Right renal pelvis (tissue), 4 donors: ENCODE data around the gene EIF4G3. TPM values are rescaled to one million over a fixed set of nuclear protein-coding genes. Genes with fewer than 3 reads are reported as not detected.
"Not testable (repeated sequence)": the region's sequence is repeated elsewhere in the genome, so short reads cannot be mapped to it uniquely, and the experiment has no call there.

ENCODE experiments used
- DNase-seq, 4 donors: peaks; one replicate each; pipeline ENCODE4 v3.0.0-alpha.2; 2013; ENCODE audit warnings: low read depth in 4 of 4, low spot score in 3 of 4, missing footprints in 1 of 4
- polyA plus RNA-seq, 4 donors: library from polyadenylated mRNA; unstranded; fragments of 120-200 nt; gene quantifications; one replicate each; pipeline ENCODE4 v1.2.1, GENCODE V29; 2013; ENCODE audit not compliant: insufficient read length in 4 of 4

Gene EIF4G3
- polyA plus RNA-seq, 4 donors, result 64.4 to 76.1 (median 72.2) TPM

DNA sequence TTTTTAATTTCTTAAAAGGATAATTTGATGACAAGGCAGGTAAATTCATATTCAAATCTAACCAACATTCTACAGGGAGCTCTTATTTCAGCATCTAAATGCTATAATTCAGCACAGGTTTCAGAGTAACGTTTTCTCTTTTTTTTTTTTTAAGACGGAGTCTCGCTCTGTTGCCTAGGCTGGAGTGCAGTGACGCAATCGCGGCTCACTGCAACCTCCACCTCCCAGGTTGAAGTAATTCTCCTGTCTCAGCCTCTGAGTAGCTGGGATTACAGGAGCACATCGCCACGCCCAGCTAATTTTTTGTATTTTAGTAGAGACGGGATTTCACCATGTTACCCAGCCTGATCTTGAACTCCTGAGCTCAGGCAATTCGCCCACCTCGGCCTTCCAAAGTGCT, 66.5 kb downstream of the EIF4G3 start:
- DNase-seq, result no peak

DNA sequence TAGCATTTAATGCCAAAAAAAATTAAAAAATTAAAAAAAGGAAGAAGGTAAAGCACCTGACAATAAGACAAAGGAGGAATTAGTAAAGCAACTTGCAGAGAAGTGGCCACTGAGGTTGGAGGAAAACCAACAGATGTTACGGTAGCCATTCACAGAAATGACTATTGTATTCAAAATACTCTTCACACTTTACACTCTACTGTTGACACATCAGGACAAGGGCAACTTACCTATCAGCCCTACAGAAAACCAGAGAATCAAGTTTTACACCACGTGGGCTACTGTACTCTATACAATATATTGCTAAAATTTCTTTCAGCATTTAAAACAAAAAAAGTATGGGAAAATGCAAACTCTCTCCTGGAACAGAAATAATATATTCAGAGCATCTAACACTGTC, 70.0 kb downstream of the EIF4G3 start:
- DNase-seq, result no peak

DNA sequence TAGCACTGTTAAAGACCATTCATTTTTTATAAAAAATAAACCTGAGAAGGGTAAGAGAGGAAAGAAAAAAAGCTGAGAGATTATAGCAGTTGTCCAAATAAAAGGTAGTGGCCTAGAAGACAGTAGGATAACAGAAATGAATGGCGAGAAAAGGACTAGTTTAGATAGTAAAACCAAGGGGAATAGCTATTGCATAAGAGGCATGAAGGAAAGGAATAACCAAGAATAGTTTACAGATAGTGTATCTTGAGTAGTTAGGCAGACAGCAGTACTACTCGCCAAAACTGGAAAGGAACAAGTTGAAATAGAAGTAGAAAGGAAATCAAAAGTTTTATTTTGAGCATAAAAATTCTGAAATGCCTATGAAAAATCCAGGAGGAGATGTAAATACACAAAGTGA, 70.5 kb downstream of the EIF4G3 start:
- DNase-seq, result no peak

DNA sequence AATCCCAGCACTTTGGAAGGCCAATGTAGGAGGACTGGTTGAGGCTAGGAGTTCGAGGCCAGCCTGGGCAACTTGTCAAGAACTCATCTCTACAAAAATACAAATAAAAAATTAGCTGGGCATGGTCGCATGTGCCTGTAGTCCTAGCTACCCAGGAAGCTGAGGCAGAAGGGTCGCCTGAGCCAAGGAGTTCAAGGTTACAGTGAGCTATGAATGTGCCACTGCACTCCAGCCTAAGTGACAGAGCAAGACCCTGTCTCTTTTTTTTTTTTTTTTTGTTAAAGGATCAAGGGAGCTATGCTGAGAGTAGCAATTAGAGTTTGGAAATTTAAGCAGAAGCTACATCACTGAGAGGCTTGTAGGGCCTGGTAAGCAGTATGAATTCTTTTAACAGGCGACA, 70.9 kb downstream of the EIF4G3 start:
- DNase-seq, result no peak

DNA sequence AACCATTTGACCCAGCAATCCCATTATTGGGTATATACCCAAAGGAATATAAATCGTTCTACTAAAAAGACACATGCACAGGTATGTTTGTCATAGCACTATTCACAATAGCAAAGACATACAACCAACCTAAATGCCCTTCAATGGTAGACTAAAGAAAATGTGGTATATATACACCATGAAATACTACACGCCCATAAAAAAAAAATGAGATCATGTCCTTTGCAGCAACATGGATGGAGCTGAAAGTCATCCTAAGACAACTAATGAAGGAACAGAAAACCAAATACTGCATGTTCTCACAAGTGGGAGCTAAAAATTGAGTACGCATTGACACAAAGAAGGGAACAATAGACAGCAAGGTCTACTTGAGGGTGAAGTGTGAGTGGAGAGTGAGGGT, 72.0 kb downstream of the EIF4G3 start:
- no peak for DNase-seq

DNA sequence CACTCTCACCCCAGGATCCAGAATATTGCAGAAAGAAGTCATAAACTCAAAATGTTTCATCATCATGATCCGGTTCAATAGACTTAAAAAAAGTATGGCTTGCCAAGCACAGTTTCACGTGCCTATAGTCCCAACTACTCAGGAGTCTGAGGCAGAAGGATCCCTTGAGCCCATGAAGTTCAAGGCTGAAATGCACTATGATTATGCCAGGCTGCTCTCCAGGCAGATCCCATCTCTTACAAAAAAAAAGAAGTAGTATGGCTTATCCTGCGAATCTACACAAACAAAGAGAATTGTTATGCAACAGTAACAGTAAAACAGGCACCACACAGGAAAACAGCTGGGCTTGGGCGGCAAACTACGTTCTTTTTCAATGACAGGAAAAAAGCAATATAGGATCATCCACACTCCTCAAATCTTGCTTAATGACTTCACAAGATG, 76.2 kb downstream of the EIF4G3 start:
- no peak for DNase-seq

DNA sequence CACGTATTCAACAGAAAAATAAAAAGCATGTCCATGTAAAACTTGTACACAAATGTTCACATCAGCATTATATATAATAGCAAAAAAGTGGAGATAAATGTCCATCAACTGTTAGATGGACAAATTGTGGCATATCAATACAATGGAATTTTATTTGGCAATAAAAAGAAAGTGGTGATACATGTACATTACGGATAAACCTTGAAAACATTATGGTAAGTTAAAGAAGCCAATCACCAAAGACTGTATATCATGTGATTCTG, 76.9 kb downstream of the EIF4G3 start:
- DNase-seq, result no peak

DNA sequence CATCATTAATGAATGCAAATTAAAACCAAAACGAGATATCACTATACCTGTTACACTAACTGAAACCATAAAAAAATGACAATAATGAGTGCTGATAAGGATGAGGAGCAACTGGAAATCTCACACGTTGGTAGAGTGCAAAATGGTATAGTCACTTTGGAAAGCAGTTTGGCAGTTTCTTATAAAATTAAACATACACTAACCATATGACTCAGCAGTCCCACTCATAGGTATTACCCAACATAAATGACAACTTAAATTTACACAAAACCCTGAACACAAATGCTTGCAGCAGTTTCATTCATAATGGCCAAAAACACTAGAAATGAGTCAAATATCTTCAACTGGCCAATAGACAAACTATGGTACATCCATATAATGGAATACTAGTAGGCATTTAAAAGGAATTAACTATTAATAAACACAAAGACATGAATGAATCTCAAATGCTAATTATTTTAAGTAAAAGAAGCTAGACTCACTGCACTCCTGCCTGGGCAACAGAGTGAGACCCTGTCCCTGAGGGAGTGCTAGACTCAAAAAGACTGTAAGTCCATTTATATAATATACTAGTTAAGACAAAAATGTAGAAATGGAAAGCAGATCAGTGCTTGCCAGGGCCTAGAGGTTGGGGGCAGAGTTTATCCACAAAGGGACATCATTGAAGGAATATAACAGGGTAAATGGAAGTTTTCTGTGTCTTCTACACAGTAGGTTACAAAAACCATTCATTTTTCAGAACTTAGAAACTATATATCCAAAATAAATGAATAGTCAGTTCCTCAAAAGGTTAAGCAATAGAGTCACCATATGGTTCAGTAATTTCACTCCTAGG, 77.4 kb downstream of the EIF4G3 start:
- DNase-seq, result no peak

DNA sequence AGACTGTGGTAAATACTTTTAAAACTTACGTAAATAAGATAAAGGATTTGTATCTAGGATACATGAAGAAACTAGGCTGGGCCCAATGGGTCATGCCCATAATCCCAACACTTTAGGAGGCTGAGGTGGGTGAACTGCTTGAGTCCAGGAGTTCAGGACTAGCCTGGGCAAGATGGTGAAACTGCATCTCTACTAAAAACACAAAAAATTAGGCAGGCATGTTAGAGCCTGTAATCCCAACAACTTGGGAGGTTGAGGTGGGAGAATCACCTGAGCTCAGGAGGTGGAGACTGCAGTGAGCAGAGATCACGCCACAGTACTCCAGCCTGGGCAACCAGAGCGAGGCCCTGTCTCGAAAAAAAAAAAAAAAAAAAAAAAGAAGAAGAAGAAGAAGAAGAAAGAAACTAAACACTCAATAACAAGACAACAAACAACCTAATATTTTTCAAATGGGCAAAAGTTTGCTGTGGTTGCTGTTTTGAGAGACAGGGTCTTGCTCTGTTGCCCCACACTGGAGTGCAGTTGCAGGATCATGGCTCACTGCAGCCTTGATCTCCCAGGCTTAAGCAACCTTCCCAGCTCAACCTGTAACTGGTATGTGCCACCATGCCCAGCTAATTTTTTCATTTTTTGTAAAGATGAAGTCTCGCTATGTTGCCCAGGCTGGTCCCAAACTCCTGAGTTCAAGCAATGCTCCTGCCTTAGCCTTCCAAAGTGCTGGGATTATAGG, 78.3 kb downstream of the EIF4G3 start:
- DNase-seq, result no peak

DNA sequence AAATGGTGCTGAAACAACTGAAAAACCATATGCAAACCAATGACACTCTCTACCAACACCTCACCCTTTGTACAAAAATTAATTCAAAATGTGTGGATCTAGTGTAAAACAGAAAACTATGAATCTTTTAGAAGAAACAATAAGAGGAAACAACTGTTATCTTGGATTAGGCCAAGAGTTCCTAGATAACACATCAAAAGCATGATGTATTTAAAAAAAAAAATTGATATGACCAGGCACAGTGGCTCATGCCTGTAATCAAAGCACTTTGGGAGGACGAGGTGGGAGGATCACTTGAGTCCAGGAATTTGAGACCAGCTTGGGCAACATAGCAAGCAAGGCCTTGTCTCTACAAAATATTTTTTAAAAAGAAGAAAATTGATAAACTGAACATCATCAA, 79.0 kb downstream of the EIF4G3 start:
- DNase-seq, result no peak

DNA sequence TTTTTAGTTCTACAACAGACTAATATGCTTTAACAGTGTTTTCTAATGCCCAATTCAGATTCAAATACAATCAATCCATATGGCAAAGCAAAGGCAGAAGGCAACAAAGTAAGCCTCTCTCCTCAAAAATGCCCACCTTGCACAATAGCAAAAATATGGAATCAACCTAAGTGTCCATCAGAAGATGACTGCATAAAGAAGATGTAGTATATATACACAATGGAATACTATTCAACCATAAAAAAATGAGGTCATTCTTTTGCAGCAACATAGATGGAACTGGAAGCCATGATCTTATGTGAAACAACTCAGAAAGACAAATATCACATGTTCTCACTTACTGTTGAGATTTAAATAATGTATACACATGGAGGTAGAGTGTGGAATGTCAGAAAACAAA, 80.7 kb downstream of the EIF4G3 start:
- no peak for DNase-seq

DNA sequence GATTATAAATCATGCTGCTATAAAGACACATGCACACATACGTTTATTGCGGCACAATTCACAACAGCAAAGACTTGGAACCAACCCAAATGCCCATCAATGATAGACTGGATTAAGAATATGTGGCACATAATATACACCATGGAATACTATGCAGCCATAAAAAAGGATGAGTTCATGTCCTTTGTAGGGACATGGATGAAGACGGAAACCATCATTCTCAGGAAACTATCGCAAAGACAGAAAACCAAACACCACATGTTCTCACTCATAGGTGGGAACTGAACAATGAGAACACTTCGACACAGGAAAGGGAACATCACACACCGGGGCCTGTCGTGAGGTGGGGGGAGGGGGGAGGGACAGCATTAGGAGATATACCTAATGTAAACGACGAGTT, 82.4 kb downstream of the EIF4G3 start:
- DNase-seq, result not testable (repeated sequence)

DNA sequence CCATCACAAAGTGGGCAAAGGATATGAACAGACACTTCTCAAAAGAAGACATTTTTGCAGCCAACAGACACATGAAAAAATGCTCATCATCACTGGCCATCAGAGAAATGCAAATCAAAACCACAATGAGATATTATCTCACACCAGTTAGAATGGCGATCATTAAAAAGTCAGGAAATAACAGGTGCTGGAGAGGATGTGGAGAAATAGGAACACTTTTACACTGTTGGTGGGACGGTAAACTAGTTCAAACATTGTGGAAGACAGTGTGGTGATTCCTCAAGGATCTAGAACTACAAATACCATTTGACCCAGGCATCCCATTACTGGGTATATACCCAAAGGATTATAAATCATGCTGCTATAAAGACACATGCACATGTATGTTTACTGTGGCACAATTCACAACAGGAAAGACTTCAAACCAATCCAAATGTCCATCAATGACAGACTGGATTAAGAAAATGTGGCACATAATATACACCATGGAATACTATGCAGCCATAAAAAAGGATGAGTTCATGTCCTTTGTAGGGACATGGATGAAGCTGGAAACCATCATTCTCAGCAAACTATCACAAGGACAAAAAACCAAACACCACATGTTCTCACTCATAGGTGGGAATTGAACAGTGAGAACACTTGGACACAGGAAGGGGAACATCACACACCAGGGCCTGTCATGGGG, 83.3 kb downstream of the EIF4G3 start:
- not testable (repeated sequence) for DNase-seq

DNA sequence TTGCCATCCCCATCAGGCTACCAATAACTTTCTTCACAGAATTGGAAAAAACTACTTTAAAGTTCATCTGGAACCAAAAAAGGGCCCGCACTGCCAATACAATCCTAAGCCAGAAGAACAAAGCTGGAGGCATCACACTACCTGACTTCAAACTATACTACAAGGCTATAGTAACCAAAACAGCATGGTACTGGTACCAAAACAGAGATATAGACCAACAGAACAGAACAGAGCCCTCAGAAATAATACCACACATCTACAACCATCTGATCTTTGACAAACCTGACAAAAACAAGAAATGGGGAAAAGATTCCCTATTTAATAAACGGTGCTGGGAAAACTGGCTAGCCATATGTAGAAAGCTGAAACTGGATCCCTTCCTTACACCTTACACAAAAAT, 84.2 kb downstream of the EIF4G3 start:
- not testable (repeated sequence) for DNase-seq

DNA sequence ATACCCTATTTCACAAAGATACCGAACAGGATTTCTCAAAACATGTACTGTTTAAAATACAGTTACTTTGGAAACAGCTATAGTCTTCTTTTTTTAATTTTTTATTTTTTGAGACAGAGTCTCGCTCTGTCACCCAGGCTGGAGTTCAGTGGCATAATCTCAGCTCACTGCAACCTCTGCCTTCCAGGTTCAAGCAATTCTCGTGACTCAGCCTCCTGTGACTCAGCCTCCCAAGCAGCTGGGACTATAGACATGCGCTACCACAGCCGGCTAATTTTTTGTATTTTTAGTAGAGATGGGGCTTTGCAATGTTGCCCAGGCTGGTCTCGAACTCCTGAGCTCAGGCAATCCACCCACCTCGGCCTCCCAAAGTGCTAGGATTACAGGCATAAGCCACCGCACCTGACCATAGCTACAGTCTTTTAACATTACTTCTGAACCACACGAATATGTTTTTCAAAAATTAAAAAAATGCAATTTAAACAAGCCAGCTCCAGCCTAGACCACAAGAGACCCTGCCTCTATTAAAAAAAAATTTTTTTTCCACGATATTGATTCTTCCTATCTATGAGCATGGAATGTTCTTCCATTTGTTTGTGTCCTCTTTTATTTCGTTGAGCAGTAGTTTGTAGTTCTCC, 85.5 kb downstream of the EIF4G3 start:
- not testable (repeated sequence) for DNase-seq

DNA sequence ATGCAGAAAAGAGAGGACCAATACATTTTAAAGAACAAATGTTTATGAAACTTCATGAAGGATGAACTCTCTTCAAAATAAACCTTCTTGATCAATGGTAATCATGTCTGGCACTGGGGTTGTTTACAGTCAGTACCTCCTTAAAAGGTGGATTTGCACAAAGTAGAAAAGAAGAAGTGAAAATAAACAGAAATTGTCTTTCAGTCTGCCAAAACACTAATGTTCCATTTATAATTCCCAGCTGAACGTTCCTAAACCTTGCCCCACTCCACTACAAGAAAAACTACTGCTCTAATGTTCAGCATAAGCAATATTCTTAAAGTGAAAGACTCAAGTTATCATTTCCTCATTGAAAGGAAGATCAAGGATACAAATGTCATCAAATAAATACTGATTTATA, 86.2 kb downstream of the EIF4G3 start:
- DNase-seq, result no peak

DNA sequence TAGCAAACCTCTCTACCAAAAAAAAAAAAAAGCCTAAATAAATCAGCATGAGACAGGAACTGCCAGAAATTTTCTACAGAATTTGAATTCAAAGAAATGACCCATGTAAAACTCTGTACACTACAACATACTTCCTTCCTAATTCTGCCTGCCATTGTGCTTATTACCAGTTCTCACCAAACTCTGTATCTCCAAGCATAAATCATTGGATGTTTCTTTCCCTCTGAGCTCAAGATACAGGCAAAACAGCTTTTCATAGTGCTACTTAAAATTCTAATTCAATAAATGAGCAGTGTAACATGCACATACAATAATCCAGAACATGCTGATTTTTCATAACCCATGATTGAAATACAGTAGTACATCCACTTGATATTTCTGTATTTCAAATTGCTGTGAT, 87.0 kb downstream of the EIF4G3 start:
- no peak for DNase-seq

DNA sequence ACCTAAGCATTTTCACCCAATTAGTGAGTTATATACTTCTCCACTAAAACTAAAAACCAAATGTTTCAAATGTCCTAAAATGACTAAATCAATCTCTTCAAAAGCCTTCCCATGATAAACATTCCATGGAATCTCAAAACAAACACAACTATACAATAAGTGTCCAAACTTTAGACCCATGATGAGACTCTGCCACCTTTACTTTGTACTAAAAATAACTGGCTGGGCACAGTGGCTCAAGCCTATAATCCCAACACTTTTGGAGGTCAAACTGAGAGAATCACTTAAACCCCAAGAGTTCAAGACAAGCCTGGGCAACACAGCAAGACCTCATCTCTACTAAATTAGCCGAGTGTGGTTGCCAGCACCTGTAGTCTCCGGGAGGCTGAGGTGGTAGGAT, 87.4 kb downstream of the EIF4G3 start:
- DNase-seq, result no peak

DNA sequence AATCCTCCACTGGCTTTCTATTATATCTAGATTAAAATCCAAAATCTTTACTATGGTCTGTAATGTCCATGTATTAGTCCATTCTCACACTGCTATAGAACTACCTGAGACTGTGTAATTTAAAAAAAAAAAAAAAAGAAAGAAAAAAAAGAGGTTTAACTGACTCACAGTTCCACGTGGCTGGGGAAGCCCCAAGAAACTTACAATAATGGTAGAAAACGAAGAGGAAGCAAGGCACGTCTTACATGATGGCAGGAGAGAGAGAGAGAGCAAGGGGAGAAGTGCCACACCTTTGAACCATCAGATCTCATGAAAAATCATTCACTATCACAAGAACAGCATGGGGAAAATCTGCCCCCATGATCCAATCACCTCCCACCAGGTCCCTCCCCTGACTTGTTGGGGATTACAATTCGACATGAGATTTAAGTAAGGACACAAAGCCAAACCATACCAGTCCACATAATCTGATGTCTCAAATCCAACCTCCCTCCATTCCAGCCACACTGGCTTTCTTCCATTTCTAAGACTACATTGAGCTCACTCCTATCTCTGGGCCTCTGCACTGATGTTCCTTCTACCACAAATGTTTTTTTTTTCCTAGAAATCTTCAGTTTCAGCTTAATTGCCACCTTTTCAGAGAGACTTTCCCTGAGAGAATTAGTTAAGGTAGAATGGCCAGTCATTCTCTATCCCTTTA, 92.4 kb downstream of the EIF4G3 start:
- no peak for DNase-seq

DNA sequence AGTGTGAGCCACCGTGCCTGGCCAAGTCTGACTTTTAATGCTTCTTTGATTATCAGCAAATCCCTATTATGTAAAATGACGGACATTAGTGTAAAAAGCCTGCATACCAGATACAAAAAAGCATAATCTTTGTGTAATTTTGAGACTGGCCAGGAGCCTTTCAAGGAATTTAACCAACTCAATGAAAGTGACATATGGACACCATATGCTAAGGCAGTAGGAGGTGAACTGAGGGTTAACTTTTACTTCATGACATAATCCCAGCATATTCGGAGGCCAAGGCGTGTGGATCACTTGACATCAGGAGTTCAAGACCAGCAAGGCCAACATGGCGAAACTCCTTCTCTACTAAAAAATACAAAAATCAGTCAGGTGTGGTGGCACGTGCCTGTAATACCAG, 94.6 kb downstream of the EIF4G3 start:
- no peak for DNase-seq

DNA sequence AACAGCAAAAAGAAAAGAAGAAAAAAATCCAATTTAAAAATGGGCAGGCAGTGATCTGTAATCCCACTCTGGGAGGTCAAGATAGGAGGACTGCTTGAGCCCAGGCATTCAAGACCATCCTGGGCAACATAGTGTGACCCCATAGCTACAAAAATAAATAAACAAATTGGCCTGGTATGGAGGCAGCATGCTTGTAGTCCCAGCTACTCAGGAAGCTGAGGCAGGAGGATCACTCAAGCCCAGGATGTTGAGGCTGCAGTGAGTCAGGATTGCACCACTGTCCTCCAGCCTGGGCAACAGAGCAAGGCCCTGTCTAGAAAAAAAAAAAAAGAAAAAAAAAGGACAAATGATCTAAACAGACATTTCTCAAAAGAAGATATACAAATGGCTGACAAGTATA, 99.6 kb downstream of the EIF4G3 start:
- DNase-seq, result no peak
